Stimulated activated CD8-positive, alpha-beta memory T cell treated with anti-CD3 and anti-CD28 coated beads, Interleukin-12 subunit alpha, Interleukin-12 subunit beta, amount 100 ng/mL, for 24 hours (primary cell): ENCODE data around the gene CORO2A.
"Not testable (repeated sequence)": the region's sequence is repeated elsewhere in the genome, so short reads cannot be mapped to it uniquely, and the experiment has no call there.

Source experiments
- DNase-seq: peaks from one replicate; pipeline ENCODE4 v3.0.0-alpha.2; 2020; ENCODE audit errors: extremely low read depth

CORO2A gene

GRCh38 chr9:98083566-98084183, 108.8 kb downstream of the CORO2A start:
- DNase-seq: no peak

GRCh38 chr9:98083061-98083501, 109.4 kb downstream of the CORO2A start:
- DNase-seq: no peak

- DNase-seq: no peak
These were observed 110.8 kb downstream of the CORO2A start for GRCh38 chr9:98081477-98082219.

GRCh38 chr9:98080780-98081179, 111.7 kb downstream of the CORO2A start:
- no peak for DNase-seq

GRCh38 chr9:98080326-98080725, 112.1 kb downstream of the CORO2A start:
- DNase-seq: no peak

GRCh38 chr9:98078895-98079294, 113.5 kb downstream of the CORO2A start:
- no peak for DNase-seq

- DNase-seq: not testable (repeated sequence)
These were observed 115.9 kb downstream of the CORO2A start for GRCh38 chr9:98076514-98076890.

GRCh38 chr9:98075332-98075805, 117.1 kb downstream of the CORO2A start:
- DNase-seq: no peak

- no peak for DNase-seq
These were observed 118.1 kb downstream of the CORO2A start for GRCh38 chr9:98074115-98074990.

GRCh38 chr9:98071737-98072136, 120.7 kb downstream of the CORO2A start:
- no peak for DNase-seq
